Neutrophil (primary cell): ENCODE measurements around the gene MAP3K7.

Experiments
- H3K27ac ChIP-seq: fragments of 200-600 bp; sonication (generic); 2 replicates; pipeline ENCODE4 v1.5.1; 2016; ENCODE audit warnings: mild to moderate bottlenecking, moderate library complexity
- H3K27me3 ChIP-seq: fragments of 200-600 bp; sonication (generic); 2 replicates; pipeline ENCODE4 v1.6.0; 2016; ENCODE audit warnings: mild to moderate bottlenecking
- H3K36me3 ChIP-seq: fragments of 200-600 bp; sonication (generic); 2 replicates; pipeline ENCODE4 v1.5.1; 2017
- H3K4me1 ChIP-seq, 2 experiments: fragments of 200-600 bp in 1 of 2; sonication (generic) in 1 of 2; 1 replicate in 1 of 2; 2 replicates in 1 of 2; pipeline versions ENCODE4 v1.5.1 to v1.6.1; 2013 to 2016; ENCODE audit warnings: low read depth in 1 of 2, low read length in 1 of 2, mild to moderate bottlenecking in 1 of 2, moderate library complexity in 1 of 2; ENCODE audit not compliant: control insufficient read depth in 1 of 2, insufficient read depth in 1 of 2
- H3K4me3 ChIP-seq, 2 experiments: fragments of 200-600 bp in 1 of 2; sonication (generic) in 1 of 2; 1 replicate in 1 of 2; 2 replicates in 1 of 2; pipeline ENCODE4 v1.5.1; 2013 to 2016; ENCODE audit warnings: low read depth in 1 of 2, low read length in 1 of 2, mild to moderate bottlenecking in 1 of 2, moderate library complexity in 1 of 2
- H3K9me3 ChIP-seq: fragments of 200-600 bp; sonication (generic); 2 replicates; pipeline ENCODE4 v1.5.1; 2016
- TF ChIP-seq, protein P1 (sequence below): fragments of 200-600 bp; sonication (generic); IDR thresholded peaks from 2 replicates; pipeline ENCODE4 v1.5.1; 2016; ENCODE audit warnings: antibody characterized with exemption

The MAP3K7 gene

GRCh38 chr6:90559931-90560330, 26.9 kb downstream of the MAP3K7 start:
- Histone ChIP-seq H3K4me3 (no peak overlapping the region), H3K9me3 (no peaks in the 10 kb centered on the region), H3K27ac (no peak overlapping the region), H3K4me1 (no peaks in the 10 kb centered on the region), H3K36me3 (peaks cover 58% of the 10 kb centered on the region), H3K27me3 (no peaks in the 10 kb centered on the region)
- TF ChIP-seq, protein P1, sequence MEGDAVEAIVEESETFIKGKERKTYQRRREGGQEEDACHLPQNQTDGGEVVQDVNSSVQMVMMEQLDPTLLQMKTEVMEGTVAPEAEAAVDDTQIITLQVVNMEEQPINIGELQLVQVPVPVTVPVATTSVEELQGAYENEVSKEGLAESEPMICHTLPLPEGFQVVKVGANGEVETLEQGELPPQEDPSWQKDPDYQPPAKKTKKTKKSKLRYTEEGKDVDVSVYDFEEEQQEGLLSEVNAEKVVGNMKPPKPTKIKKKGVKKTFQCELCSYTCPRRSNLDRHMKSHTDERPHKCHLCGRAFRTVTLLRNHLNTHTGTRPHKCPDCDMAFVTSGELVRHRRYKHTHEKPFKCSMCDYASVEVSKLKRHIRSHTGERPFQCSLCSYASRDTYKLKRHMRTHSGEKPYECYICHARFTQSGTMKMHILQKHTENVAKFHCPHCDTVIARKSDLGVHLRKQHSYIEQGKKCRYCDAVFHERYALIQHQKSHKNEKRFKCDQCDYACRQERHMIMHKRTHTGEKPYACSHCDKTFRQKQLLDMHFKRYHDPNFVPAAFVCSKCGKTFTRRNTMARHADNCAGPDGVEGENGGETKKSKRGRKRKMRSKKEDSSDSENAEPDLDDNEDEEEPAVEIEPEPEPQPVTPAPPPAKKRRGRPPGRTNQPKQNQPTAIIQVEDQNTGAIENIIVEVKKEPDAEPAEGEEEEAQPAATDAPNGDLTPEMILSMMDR = no peak

DNA sequence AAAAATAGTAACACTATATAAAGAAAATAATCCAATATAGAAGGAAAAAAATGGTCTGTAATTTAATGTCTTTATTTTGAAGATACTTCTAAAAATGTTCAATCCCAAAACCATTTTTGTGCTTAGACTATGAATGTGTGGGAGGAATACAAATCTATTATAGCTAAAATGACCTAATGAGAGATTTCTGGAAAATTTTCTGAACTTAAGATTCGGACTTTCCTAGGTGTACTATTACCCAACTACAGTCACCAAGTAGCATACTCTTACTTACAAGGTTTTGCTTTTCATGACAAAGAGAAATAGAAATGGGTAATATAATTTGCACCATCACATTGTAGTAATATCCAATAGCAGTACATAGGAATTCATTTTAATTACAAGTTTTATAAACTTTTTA, 29.9 kb downstream of the MAP3K7 start:
- Histone ChIP-seq H3K4me3 (no peak overlapping the region), H3K36me3 (peaks cover 77% of the 10 kb centered on the region), H3K9me3 (no peaks in the 10 kb centered on the region), H3K27me3 (no peaks in the 10 kb centered on the region), H3K4me1 (no peaks in the 10 kb centered on the region), H3K27ac (no peak overlapping the region)
- TF ChIP-seq, protein P1 = no peak

DNA sequence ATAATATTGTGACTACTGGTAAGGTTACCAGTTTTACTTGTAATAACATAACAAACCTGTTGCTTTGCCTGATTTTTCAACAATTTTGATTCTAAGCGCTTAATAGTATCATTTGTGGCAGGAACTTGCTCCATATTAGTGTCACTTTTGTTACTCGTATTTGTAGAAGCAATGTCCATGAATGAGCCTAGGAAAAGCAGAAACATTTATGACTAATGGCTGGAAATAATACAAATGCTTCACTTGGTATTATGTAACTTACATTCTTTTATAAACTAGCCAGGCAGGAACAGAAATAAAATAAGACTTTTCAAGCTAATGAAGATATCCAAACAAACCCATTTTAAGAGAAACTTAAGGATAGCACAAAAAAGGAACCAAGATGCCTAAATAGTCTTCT, 38.9 kb downstream of the MAP3K7 start:
- H3K4me1 ChIP-seq = no peaks in the 10 kb centered on the region
- no peak overlapping the region for H3K27ac ChIP-seq
- H3K9me3 ChIP-seq = no peaks in the 10 kb centered on the region
- TF ChIP-seq, protein P1 = no peak
- peaks cover 93% of the 10 kb centered on the region for H3K36me3 ChIP-seq
- H3K4me3 ChIP-seq = no peak overlapping the region
- no peaks in the 10 kb centered on the region for H3K27me3 ChIP-seq

- Histone ChIP-seq H3K4me3 (no peak overlapping the region), H3K9me3 (no peaks in the 10 kb centered on the region), H3K4me1 (no peaks in the 10 kb centered on the region), H3K27me3 (no peaks in the 10 kb centered on the region), H3K36me3 (peaks cover 84% of the 10 kb centered on the region), H3K27ac (no peak overlapping the region)
- TF ChIP-seq, protein P1 = no peak
These were observed 39.8 kb downstream of the MAP3K7 start for GRCh38 chr6:90547079-90547478.

DNA sequence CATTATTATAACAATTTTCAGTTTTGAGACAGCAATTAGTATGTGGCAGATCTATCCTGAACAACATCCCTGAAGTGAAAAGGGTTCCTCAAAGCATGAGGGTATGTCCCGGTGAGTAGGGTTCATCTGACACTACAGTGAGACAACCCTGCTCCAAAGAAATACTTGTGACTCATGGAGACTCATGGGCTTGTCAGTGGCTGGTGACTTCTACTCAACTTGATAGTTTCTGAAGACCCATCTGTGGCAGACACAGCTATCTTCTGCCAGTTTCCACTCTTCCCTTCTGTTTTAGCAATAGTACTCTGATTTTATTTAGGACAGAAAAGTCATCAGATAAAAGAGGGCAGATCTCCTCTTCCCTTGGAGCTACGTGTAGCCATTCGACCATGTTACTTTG, 41.4 kb downstream of the MAP3K7 start:
- Histone ChIP-seq H3K27ac (no peak overlapping the region), H3K36me3 (peaks cover 69% of the 10 kb centered on the region), H3K4me3 (no peak overlapping the region), H3K27me3 (no peaks in the 10 kb centered on the region), H3K4me1 (no peaks in the 10 kb centered on the region), H3K9me3 (no peaks in the 10 kb centered on the region)
- TF ChIP-seq, protein P1 = no peak

DNA sequence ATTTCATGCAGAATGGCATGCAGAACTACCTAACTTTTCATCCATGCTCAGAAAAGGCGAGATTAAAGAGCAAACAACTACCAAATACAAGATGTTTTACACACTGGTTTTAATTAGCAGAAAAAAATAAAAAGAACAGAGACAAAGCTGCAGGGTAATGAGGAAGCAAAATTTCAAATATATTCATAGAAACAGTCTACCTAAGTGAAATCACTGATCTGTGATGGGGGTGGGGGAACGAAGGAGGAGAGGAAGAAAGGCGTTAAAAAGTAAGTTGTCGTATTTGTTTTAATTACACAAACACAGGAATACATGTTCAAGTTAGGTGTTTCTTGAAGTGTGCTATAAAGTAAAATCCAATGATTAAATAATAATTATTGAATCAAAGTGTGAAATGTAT, 42.1 kb downstream of the MAP3K7 start:
- H3K9me3 ChIP-seq = no peaks in the 10 kb centered on the region
- H3K27ac ChIP-seq = no peak overlapping the region
- H3K4me3 ChIP-seq = no peak overlapping the region
- H3K4me1 ChIP-seq = no peaks in the 10 kb centered on the region
- H3K27me3 ChIP-seq = no peaks in the 10 kb centered on the region
- H3K36me3 ChIP-seq = peaks cover 62% of the 10 kb centered on the region
- TF ChIP-seq, protein P1 = no peak
